ENCODE data around the gene MRM1.

The MRM1 gene

GRCh38 chr17:36601303-36602029 is at the start of gene MRM1:
MRM1 (plus strand) TSS chr17:36601583; CDS start chr17:36601811, 228 bp downstream.
- peak; percentile 89 for DNase-seq (ENCODE audit: low spot score)

- no peak for DNase-seq (ENCODE audit: low spot score)
These were observed 47.9 kb upstream of the MRM1 start for GRCh38 chr17:36553459-36553858.

GRCh38 chr17:36566081-36566480 is 35.3 kb upstream of the MRM1 start:
- no peak for DNase-seq (ENCODE audit: low spot score)

GRCh38 chr17:36575028-36575427 is 26.4 kb upstream of the MRM1 start:
- DNase-seq (ENCODE audit: low spot score) = no peak

GRCh38 chr17:36576793-36577192 is 24.6 kb upstream of the MRM1 start:
- no peak for DNase-seq (ENCODE audit: low spot score)

- peak; percentile 51 for DNase-seq (ENCODE audit: low spot score)
These were observed 22.7 kb upstream of the MRM1 start for GRCh38 chr17:36578671-36579070.

- DNase-seq (ENCODE audit: low spot score) = no peak
These were observed 17.6 kb upstream of the MRM1 start for GRCh38 chr17:36583787-36584186.

GRCh38 chr17:36586138-36586537 is 15.2 kb upstream of the MRM1 start:
- DNase-seq (ENCODE audit: low spot score) = no peak

GRCh38 chr17:36590082-36590481 is 11.3 kb upstream of the MRM1 start:
- DNase-seq (ENCODE audit: low spot score) = no peak

- DNase-seq (ENCODE audit: low spot score) = peak; percentile 58
These were observed 9.7 kb upstream of the MRM1 start, which contains the start of gene DHRS11 for GRCh38 chr17:36591434-36592315. DHRS11 (plus strand) TSS chr17:36591879; CDS start chr17:36592010, 131 bp downstream.

GRCh38 chr17:36592316-36592715 is 9.1 kb upstream of the MRM1 start:
- no peak for DNase-seq (ENCODE audit: low spot score)

- DNase-seq (ENCODE audit: low spot score) = no peak
These were observed 8.6 kb upstream of the MRM1 start for GRCh38 chr17:36592716-36593321.

- no peak for DNase-seq (ENCODE audit: low spot score)
These were observed 7.6 kb upstream of the MRM1 start for GRCh38 chr17:36593656-36594316.

- no peak for DNase-seq (ENCODE audit: low spot score)
These were observed 6.6 kb upstream of the MRM1 start for GRCh38 chr17:36594626-36595401.

- DNase-seq (ENCODE audit: low spot score) = no peak
These were observed 4.2 kb upstream of the MRM1 start for GRCh38 chr17:36597226-36597625.

GRCh38 chr17:36597866-36598777 is 3.3 kb upstream of the MRM1 start:
- no peak for DNase-seq (ENCODE audit: low spot score)

GRCh38 chr17:36598951-36599401 is 2.4 kb upstream of the MRM1 start:
- no peak for DNase-seq (ENCODE audit: low spot score)

- DNase-seq (ENCODE audit: low spot score) = no peak
These were observed 1.7 kb upstream of the MRM1 start for GRCh38 chr17:36599546-36600250.

- DNase-seq (ENCODE audit: low spot score) = no peak
These were observed 918 bp upstream of the MRM1 start for GRCh38 chr17:36600465-36600864.

GRCh38 chr17:36600936-36601302 is 464 bp upstream of the MRM1 start:
- no peak for DNase-seq (ENCODE audit: low spot score)

All from pons (tissue), 1 donor.